ENCODE results near the gene SMC6. TPM values are rescaled to one million over a fixed set of nuclear protein-coding genes. Genes with fewer than 3 reads are reported as not detected.

Gene SMC6
- polyA plus RNA-seq, 1 of the 3 experiments (the other 2 are of a cell fraction), result 6.5 TPM

GRCh38 chr2:17718689-17719088, 34.9 kb downstream of the SMC6 start:
- H4K20me1 ChIP-seq (ENCODE audit: insufficient read depth), result no peaks in the 10 kb centered on the region
- no peak overlapping the region for H3K4me3 ChIP-seq (ENCODE audit: low read depth in 2 of 2, low read length in 1 of 2)
- ChIA-PET CTCF (interaction anchor here (0.8 to 5.5 kb wide), 30 partner anchors 9 to 454 kb away, joined by 3 to 72 read pairs (median 9); partner anchors contain the start of genes GEN1, MSGN1 and SMC6), POLR2A (no interaction called here)
- H3K4me2 ChIP-seq, result no peak overlapping the region
- H3K27ac ChIP-seq (ENCODE audit: low read depth in 2 of 2, low read length in 1 of 2), result no peak overlapping the region
- DNase-seq, result no peak
- no peaks in the 10 kb centered on the region; the same call in 1 of the 2 replicates for H3K79me2 ChIP-seq (ENCODE audit: insufficient read depth)
- H3K4me1 ChIP-seq (ENCODE audit: control insufficient read depth in 1 of 2, insufficient read depth in 2 of 2, low read depth in 1 of 2, low read length in 1 of 2), result no peaks in the 10 kb centered on the region
- no peak for TF ChIP-seq RFX5 (IDR thresholded peaks at IDR 0.05; ENCODE audit: low read length)
- no peak for TF ChIP-seq CHD2 (IDR thresholded peaks at IDR 0.05; ENCODE audit: low read length, partially characterized antibody)
- no peak for TF ChIP-seq EP300 (IDR thresholded peaks at IDR 0.05; ENCODE audit: borderline replicate concordance in 1 of 2, low read depth in 1 of 2, low read length in 1 of 2)
- TF ChIP-seq GATA2 (CRISPR knock-in tag; IDR thresholded peaks at IDR 0.05), result no peak
- no peak for TF ChIP-seq NRF1 (IDR thresholded peaks at IDR 0.05; ENCODE audit: low read depth, low read length)
- no peak for TF ChIP-seq RAD21 (IDR thresholded peaks at IDR 0.05; ENCODE audit: low read length)
- no peak for TF ChIP-seq MXI1 (IDR thresholded peaks at IDR 0.05; ENCODE audit: low read depth, low read length)
- no peak for TF ChIP-seq ELF1 (IDR thresholded peaks at IDR 0.05)
- no peak for TF ChIP-seq FOXJ3 (CRISPR knock-in tag; IDR thresholded peaks at IDR 0.05)
- no peak for TF ChIP-seq NFIC (IDR thresholded peaks at IDR 0.05; ENCODE audit: borderline replicate concordance)
- TF ChIP-seq ZBTB33 (IDR thresholded peaks at IDR 0.05; ENCODE audit: borderline replicate concordance, low read depth), result no peak
- TF ChIP-seq, protein P1, sequence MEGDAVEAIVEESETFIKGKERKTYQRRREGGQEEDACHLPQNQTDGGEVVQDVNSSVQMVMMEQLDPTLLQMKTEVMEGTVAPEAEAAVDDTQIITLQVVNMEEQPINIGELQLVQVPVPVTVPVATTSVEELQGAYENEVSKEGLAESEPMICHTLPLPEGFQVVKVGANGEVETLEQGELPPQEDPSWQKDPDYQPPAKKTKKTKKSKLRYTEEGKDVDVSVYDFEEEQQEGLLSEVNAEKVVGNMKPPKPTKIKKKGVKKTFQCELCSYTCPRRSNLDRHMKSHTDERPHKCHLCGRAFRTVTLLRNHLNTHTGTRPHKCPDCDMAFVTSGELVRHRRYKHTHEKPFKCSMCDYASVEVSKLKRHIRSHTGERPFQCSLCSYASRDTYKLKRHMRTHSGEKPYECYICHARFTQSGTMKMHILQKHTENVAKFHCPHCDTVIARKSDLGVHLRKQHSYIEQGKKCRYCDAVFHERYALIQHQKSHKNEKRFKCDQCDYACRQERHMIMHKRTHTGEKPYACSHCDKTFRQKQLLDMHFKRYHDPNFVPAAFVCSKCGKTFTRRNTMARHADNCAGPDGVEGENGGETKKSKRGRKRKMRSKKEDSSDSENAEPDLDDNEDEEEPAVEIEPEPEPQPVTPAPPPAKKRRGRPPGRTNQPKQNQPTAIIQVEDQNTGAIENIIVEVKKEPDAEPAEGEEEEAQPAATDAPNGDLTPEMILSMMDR (IDR thresholded peaks at IDR 0.05), result no peak
- TF ChIP-seq FOXM1 (IDR thresholded peaks at IDR 0.05; ENCODE audit: low read depth), result no peak
- no peak for TF ChIP-seq JUND (IDR thresholded peaks at IDR 0.05)
- TF ChIP-seq, protein P2, sequence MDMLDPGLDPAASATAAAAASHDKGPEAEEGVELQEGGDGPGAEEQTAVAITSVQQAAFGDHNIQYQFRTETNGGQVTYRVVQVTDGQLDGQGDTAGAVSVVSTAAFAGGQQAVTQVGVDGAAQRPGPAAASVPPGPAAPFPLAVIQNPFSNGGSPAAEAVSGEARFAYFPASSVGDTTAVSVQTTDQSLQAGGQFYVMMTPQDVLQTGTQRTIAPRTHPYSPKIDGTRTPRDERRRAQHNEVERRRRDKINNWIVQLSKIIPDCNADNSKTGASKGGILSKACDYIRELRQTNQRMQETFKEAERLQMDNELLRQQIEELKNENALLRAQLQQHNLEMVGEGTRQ (IDR thresholded peaks at IDR 0.05; ENCODE audit: borderline replicate concordance, low read depth, low read length), result no peak
- TF ChIP-seq, protein P3, sequence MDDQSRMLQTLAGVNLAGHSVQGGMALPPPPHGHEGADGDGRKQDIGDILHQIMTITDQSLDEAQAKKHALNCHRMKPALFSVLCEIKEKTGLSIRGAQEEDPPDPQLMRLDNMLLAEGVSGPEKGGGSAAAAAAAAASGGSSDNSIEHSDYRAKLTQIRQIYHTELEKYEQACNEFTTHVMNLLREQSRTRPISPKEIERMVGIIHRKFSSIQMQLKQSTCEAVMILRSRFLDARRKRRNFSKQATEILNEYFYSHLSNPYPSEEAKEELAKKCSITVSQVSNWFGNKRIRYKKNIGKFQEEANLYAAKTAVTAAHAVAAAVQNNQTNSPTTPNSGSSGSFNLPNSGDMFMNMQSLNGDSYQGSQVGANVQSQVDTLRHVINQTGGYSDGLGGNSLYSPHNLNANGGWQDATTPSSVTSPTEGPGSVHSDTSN (IDR thresholded peaks at IDR 0.05), result no peak
- H3K9ac ChIP-seq, result no peak overlapping the region
- H3K36me3 ChIP-seq (replicated peaks in 1 of 2; ENCODE audit: control insufficient read depth in 1 of 2, insufficient read depth in 2 of 2, low read length in 1 of 2), result peaks cover 85 to 86% of the 10 kb centered on the region in 2 experiments
- WGBS (ENCODE audit: low lambda C conversion rate), result 94% methylated on average over 5 of the region's 5 CpGs
- H3K27me3 ChIP-seq (ENCODE audit: insufficient read depth), result no peaks in the 10 kb centered on the region
- no peak overlapping the region for H2AFZ ChIP-seq (ENCODE audit: low read depth)
- no peaks in the 10 kb centered on the region for H3K9me3 ChIP-seq
- peaks cover 15% of the 10 kb centered on the region for H3F3A ChIP-seq (replicated peaks; ENCODE audit: insufficient read depth)
- no peaks in the 10 kb centered on the region for H3K9me2 ChIP-seq
